DND-41 (cell line): ENCODE data around the gene FBXO38.

Source experiments
- ATAC-seq: fragments of 200-7000 bp; cut with Tn5 transposase; 3 replicates; pipeline ENCODE4 v1.9.1; 2021; ENCODE audit warnings: low read depth; ENCODE audit not compliant: insufficient read depth
- DNase-seq: peaks from one replicate; pipeline ENCODE4 v3.0.0-alpha.2; 2020
- H2AFZ ChIP-seq: 2 replicates; pipeline ENCODE4 v1.6.0; 2012; ENCODE audit warnings: low read depth, low read length
- H3K27ac ChIP-seq: 2 replicates; pipeline ENCODE4 v1.5.1; 2012; ENCODE audit warnings: low read length, inconsistent platforms
- H3K27me3 ChIP-seq: fragments of 200-600 bp; sonication (generic); 2 replicates; pipeline ENCODE4 v1.6.0; 2012; ENCODE audit warnings: low read length, mild to moderate bottlenecking, inconsistent platforms; ENCODE audit not compliant: insufficient read depth, poor library complexity
- H3K36me3 ChIP-seq: 2 replicates; pipeline ENCODE4 v1.5.1; 2012; ENCODE audit warnings: low read length, inconsistent platforms; ENCODE audit not compliant: insufficient read depth
- H3K4me1 ChIP-seq: 2 replicates; pipeline ENCODE4 v1.5.1; 2012; ENCODE audit warnings: mild to moderate bottlenecking, low read length; ENCODE audit not compliant: insufficient read depth
- H3K4me2 ChIP-seq: 2 replicates; pipeline ENCODE4 v1.6.0; 2012; ENCODE audit warnings: mild to moderate bottlenecking, moderate library complexity, low read length, inconsistent platforms; ENCODE audit not compliant: insufficient read depth
- H3K4me3 ChIP-seq, 2 experiments: fragments of 200-600 bp in 1 of 2; shearing (Covaris generic) in 1 of 2; 2 replicates each; pipeline ENCODE4 v1.5.1; 2012 to 2016; ENCODE audit warnings: inconsistent platforms in 2 of 2, low read length in 2 of 2, mild to moderate bottlenecking in 2 of 2, low read depth in 1 of 2, moderate library complexity in 1 of 2
- H3K79me2 ChIP-seq: 2 replicates; pipeline ENCODE4 v1.6.0; 2012; ENCODE audit warnings: low read length, inconsistent platforms; ENCODE audit not compliant: insufficient read depth
- H3K9ac ChIP-seq: 2 replicates; pipeline ENCODE4 v1.6.0; 2012; ENCODE audit warnings: low read depth, mild to moderate bottlenecking, inconsistent platforms, low read length, moderate library complexity
- H3K9me3 ChIP-seq: 2 replicates; pipeline ENCODE4 v1.5.1; 2012; ENCODE audit warnings: low read length, moderate library complexity, mild to moderate bottlenecking, inconsistent platforms; ENCODE audit not compliant: insufficient read depth, severe bottlenecking
- H4K20me1 ChIP-seq: 2 replicates; pipeline ENCODE4 v1.6.0; 2012; ENCODE audit warnings: low read length; ENCODE audit not compliant: insufficient read depth
- CTCF ChIP-seq: IDR thresholded peaks from 2 replicates; pipeline ENCODE4 v1.5.1; 2012; ENCODE audit warnings: borderline replicate concordance, low read length, moderate library complexity, mild to moderate bottlenecking; ENCODE audit not compliant: poor library complexity, severe bottlenecking; ENCODE audit errors: extremely low read depth
- EZH2 ChIP-seq: IDR thresholded peaks from 3 replicates; pipeline ENCODE4 v1.6.1; 2012; ENCODE audit warnings: borderline replicate concordance, low read depth, mild to moderate bottlenecking, moderate library complexity, low read length, inconsistent platforms; ENCODE audit not compliant: severe bottlenecking

FBXO38 gene

GRCh38 chr5:148486456-148486855 is 102.7 kb downstream of the FBXO38 start:
- Histone ChIP-seq H3K4me1 (no peaks in the 10 kb centered on the region), H3K9me3 (no peaks in the 10 kb centered on the region), H2AFZ (no peak overlapping the region), H3K79me2 (no peaks in the 10 kb centered on the region), H3K27me3 (peaks cover 10% of the 10 kb centered on the region), H3K4me3 (no peak overlapping the region), H3K36me3 (no peaks in the 10 kb centered on the region), H3K9ac (no peak overlapping the region), H3K27ac (no peak overlapping the region), H4K20me1 (no peaks in the 10 kb centered on the region), H3K4me2 (no peak overlapping the region)
- no peak for TF ChIP-seq EZH2
- no peak for TF ChIP-seq CTCF
- ATAC-seq (no peak), DNase-seq (no peak)

- H3K36me3 ChIP-seq = no peaks in the 10 kb centered on the region
- H3K4me1 ChIP-seq = no peaks in the 10 kb centered on the region
- no peaks in the 10 kb centered on the region for H4K20me1 ChIP-seq
- no peak overlapping the region for H3K9ac ChIP-seq
- no peak overlapping the region for H3K27ac ChIP-seq
- H3K27me3 ChIP-seq = peaks cover 16% of the 10 kb centered on the region
- no peaks in the 10 kb centered on the region for H3K9me3 ChIP-seq
- no peak overlapping the region for H3K4me2 ChIP-seq
- no peaks in the 10 kb centered on the region for H3K79me2 ChIP-seq
- TF ChIP-seq CTCF (no peak), EZH2 (no peak)
- ATAC-seq = no peak
- no peak overlapping the region for H3K4me3 ChIP-seq
- DNase-seq = no peak
- H2AFZ ChIP-seq = no peak overlapping the region
Observed at GRCh38 chr5:148488757-148489156, 105.0 kb downstream of the FBXO38 start.

- no peaks in the 10 kb centered on the region for H3K4me1 ChIP-seq
- no peaks in the 10 kb centered on the region for H3K36me3 ChIP-seq
- no peak overlapping the region for H3K4me2 ChIP-seq
- ATAC-seq = no peak
- H3K79me2 ChIP-seq = no peaks in the 10 kb centered on the region
- H4K20me1 ChIP-seq = no peaks in the 10 kb centered on the region
- no peak for DNase-seq
- no peak overlapping the region for H3K9ac ChIP-seq
- TF ChIP-seq EZH2 (no peak), CTCF (no peak)
- no peak overlapping the region for H3K4me3 ChIP-seq
- peaks cover 17% of the 10 kb centered on the region for H3K27me3 ChIP-seq
- H3K27ac ChIP-seq = no peak overlapping the region
- no peaks in the 10 kb centered on the region for H3K9me3 ChIP-seq
- H2AFZ ChIP-seq = no peak overlapping the region
Observed at GRCh38 chr5:148491015-148491792, 107.4 kb downstream of the FBXO38 start.
